Stimulated activated CD8-positive, alpha-beta memory T cell treated with anti-CD3 and anti-CD28 coated beads, Interleukin-15, amount 100 ng/mL, for 4 hours (primary cell): Measurements from ENCODE around the gene SHISAL2A.

Experiments
- DNase-seq, 2 donors: peaks; one replicate each; pipeline ENCODE4 v3.0.0-alpha.2; 2020; ENCODE audit warnings: low read depth in 2 of 2

SHISAL2A gene

GRCh38 chr1:52621950-52622349 is 11.0 kb upstream of the SHISAL2A start:
- DNase-seq, result no peak

GRCh38 chr1:52623812-52624211 is 9.2 kb upstream of the SHISAL2A start:
- no peak for DNase-seq

DNA sequence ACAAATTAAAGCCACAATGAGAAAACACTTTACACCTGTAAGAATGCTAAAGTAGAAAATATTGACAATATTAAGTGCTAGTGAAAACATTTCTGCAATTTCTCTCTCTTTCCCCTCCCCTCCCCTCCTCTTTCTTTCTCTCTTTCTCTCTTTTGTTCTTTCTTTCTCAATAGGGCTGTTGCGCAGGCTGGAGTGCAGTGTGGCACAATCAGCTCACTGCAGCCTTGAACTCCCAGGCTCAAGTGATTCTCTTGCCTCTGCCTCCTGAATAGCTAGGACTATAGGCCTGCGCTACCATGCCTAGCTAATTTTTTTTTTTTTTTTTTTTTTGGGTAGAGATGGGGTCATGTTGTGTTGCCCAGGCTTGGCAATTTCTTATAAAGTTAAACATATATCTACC is 5.9 kb upstream of the SHISAL2A start:
- no peak for DNase-seq

DNA sequence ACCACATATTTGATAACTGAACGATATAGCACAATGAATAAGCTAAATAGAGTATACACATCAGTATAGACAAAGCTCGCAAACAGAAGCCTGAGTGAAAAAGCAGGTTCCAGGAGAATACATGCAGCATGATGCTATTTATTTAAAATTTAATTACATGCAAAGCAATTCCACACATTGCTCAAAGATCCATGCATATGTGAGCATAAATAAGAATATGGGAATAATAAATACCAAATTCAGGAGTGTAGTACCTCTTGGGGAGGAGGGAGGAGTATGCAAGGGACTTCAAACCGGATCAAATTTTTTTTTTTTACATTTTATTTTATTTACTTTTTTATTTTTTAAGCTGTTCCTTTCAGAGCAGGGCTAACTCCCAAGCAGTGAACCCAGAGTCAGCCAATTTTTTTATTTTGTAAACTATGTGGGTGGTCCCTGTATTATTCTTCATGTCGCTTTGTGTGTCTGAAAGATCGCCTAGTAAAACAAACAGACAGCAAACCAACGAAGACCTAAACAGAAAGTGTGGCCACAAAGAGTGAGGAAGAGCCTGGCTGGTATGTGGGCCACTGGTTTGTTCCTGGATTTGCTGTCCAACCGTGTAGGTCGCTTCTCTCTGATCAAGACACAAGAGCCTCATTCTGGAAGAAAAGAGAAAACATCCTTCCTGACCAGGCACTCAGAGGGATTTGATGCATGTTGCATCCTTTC is 4.2 kb upstream of the SHISAL2A start:
- no peak for DNase-seq

- DNase-seq, result no peak
Measured at GRCh38 chr1:52629325-52629643, 3.7 kb upstream of the SHISAL2A start.

DNA sequence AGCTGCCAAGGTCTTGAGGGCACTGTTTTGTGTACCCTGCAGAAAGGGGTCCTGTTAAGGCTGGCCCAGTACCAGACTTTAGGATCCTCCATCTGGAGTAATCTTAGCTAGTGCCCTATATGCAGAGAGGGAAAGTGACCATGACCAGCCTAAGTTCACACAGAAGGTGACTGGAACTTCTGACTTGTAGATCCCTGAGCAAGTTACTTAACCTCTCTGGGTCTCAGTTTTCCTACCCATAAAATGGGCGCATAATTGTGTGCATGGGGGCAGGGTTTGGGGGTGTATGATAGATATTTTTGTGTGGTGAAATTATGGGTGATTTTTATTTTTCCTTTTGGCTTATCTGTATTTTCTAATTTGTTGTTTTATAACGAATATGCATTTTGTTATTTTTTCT is 3.3 kb upstream of the SHISAL2A start:
- DNase-seq, result no peak

DNA sequence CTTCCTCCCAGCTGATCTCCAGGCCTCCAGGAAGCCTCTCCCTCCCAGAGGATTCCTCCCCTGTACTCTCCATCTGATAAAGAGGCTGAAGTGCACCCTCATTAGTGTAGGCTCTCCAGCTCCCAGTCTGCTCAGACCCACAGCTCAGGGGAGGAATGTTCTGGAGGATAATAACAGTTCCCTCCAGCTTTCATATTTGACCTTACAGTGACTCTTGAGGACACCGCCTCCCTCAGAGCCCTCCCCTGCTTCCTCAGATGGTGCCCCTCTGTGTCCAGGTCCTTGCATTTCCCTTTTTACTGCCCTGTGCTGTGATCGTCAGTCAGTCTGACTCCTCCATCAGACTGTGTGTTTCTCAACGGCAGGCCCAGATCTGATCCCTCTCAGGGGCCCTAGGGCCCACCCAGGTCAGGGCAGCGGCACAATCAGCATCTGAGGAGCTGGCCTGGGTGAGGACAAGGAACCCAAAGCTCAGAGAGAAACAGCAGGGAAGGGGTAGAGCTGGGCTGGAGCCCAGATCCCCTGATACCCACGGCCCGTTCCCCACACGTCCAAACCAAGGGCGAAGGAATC is 1.1 kb upstream of the SHISAL2A start:
- no peak for DNase-seq

- peak in 1 of 2 donors; percentile 16 for DNase-seq
Measured at GRCh38 chr1:52633291-52633754, 355 bp downstream of the SHISAL2A start.

DNA sequence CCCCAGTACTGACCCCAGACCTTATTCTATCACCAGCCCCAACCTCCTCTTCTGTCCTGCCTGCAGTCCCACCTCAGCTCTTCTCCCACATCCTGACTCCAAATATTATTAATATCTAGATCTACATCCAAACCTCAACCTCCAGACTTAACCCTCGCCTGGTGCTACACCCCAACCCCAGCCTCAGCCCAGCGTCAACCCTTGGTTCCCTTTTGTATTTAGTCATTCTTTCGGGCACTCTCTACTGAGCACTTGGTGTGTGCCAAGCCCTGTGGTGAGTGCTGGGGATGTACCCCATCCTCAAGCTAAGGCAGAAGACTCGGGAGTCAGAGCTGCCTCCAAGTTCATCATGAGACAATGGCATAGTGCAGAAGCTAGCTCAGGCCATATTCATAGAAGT is 1.1 kb downstream of the SHISAL2A start:
- DNase-seq, result no peak

- DNase-seq, result no peak
Measured at GRCh38 chr1:52635321-52636089, 2.5 kb downstream of the SHISAL2A start.

DNA sequence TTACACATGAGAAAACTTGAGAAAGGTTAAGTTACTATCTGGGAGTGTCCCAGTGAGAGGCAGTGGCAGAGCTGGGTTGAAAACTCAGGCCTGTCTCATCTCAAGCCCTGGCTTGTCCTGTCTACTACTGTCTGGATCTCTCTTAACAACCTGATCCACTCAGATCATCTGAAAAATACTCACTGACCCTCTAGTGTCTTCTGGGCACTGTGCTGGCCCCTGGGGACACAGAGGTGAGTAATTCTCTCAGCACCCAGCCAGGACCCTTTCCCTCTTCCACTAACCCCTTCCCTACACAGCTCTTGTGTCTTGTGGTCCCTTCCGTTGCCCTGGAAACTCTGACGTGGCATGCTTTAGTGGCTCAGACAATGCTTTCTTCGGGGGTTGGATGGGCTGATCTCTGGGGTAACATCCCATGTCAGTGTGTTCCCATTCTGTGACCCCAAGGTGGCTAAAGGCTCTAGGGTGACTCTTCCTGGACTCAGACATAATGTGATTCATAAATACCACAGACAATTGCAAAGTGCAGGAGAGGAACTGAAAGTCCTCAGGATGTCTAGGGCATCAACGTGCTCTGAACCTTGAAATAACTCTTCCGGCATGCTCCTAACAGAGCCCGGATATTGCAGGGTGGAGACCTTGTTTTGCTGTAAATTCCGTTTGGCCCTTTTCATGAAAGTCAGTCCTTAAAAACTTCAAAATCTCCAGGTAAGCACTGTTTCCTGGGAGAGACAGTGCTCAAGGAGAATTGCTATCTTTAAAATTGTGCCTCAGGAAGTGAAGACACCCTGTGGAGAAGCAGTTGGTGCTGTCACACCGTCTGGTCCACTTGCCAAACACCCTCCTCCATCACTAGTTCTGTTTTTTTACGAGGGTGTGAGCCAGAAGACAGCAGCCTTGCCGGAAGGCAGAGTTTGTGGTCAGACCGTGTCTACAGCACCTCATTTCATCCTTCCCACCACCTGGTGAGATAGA is 4.0 kb downstream of the SHISAL2A start:
- peak; percentile 45 to 57 for DNase-seq

DNA sequence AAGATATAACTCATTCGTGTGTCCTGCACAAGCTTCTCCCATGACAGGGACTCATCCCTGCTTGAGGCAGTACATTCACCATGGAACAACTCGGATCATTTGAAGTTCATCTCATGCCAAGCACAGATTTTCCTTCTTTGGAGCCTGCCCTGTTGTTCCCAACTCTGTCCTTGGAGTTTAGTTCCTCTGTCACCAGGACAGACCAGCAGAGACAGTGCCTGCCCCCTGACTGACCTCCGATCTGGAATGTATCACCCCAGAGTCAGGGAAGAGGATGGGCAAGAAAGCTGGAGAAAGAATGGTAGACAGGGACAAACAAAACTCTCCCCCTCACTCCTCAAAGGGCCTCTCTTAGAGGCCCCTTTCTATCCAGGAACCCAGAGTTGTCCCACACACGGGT is 5.0 kb downstream of the SHISAL2A start:
- no peak for DNase-seq

- DNase-seq, result no peak
Measured at GRCh38 chr1:52640697-52641096, 7.7 kb downstream of the SHISAL2A start.

- DNase-seq, result no peak
Measured at GRCh38 chr1:52641307-52641706, 8.3 kb downstream of the SHISAL2A start.

DNA sequence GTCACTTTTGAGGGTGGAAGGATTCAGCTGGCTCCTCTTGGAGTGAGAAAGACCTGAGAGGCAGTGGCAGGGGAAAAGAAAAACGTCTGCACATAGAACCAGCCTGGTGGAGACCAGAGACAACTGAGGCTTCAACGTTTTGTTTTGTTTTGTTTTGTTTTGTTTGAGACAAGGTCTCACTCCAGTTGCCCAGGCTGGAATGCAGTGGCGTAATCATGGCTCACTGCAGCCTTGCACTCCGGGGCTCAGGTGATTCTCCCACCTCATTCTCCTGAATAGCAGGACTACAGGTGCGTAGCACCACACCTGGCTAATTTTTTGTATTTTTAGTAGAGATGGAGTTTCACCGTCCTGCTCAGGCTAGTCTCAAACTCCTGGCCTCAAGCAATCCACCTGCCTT is 12.3 kb downstream of the SHISAL2A start:
- no peak for DNase-seq

DNA sequence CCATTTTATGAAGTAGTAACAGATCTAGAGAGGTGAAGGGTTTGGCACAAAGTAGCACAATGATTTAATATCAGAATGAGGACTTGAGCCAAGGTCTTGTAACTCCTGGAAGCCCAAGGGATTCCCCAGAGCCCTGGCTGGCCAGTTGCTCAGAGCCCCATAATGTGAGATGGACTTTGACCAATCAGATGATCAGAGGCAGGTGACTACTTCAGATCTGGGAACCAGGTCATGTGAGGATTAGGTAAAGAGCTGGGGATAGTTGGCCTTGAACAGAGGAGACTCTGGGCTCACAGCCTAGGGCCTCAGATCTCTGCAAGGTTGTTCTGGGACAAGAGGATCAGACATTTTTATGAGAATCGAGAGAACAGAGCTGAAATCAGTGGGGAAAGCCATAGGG is 18.9 kb downstream of the SHISAL2A start:
- DNase-seq, result no peak

GRCh38 chr1:52653207-52653849 is 20.4 kb downstream of the SHISAL2A start:
- no peak for DNase-seq

GRCh38 chr1:52654063-52654462 is 21.1 kb downstream of the SHISAL2A start:
- DNase-seq, result no peak

GRCh38 chr1:52657702-52658101 is 24.7 kb downstream of the SHISAL2A start:
- DNase-seq, result no peak

GRCh38 chr1:52658795-52659194 is 25.8 kb downstream of the SHISAL2A start:
- DNase-seq, result no peak

GRCh38 chr1:52659356-52659755 is 26.4 kb downstream of the SHISAL2A start:
- no peak for DNase-seq
